H9 (cell line): ENCODE data around the gene CLIP3. TPM values are rescaled to one million over a fixed set of nuclear protein-coding genes. Genes with fewer than 3 reads are reported as not detected.

Experiments
- DNase-seq: peaks from one replicate; pipeline ENCODE4 v3.0.0-alpha.2; 2017
- H2AFZ ChIP-seq: one replicate; pipeline ENCODE4 v1.6.1; 2013; ENCODE audit warnings: mild to moderate bottlenecking, low read length, control low read depth, moderate library complexity
- H2AK5ac ChIP-seq: 2 replicates; pipeline ENCODE4 v1.6.1; 2013; ENCODE audit warnings: low read length, control low read depth, mixed read lengths; ENCODE audit not compliant: insufficient read length
- H2BK120ac ChIP-seq: one replicate; pipeline ENCODE4 v1.6.1; 2013; ENCODE audit warnings: low read depth, mild to moderate bottlenecking, low read length, control low read depth, inconsistent platforms; ENCODE audit not compliant: poor library complexity, severe bottlenecking
- H2BK12ac ChIP-seq: 2 replicates; pipeline ENCODE4 v1.6.1; 2013; ENCODE audit warnings: low read length, control low read depth, mixed read lengths, low read depth; ENCODE audit not compliant: insufficient read length
- H2BK15ac ChIP-seq: 2 replicates; pipeline ENCODE4 v1.6.1; 2013; ENCODE audit warnings: low read depth, low read length, control low read depth
- H2BK20ac ChIP-seq: one replicate; pipeline ENCODE4 v1.6.1; 2013; ENCODE audit warnings: low read depth, mild to moderate bottlenecking, low read length, control low read depth, inconsistent platforms; ENCODE audit not compliant: poor library complexity, severe bottlenecking
- H2BK5ac ChIP-seq: 2 replicates; pipeline ENCODE4 v1.6.1; 2013; ENCODE audit warnings: low read length, control low read depth, mixed read lengths; ENCODE audit not compliant: insufficient read length
- H3K14ac ChIP-seq: 2 replicates; pipeline ENCODE4 v1.6.1; 2013; ENCODE audit warnings: low read length, control low read depth; ENCODE audit not compliant: insufficient read depth
- H3K18ac ChIP-seq: 2 replicates; pipeline ENCODE4 v1.6.1; 2013; ENCODE audit warnings: low read depth, mild to moderate bottlenecking, mixed read lengths, low read length, control low read depth; ENCODE audit not compliant: insufficient read length
- H3K23ac ChIP-seq: 2 replicates; pipeline ENCODE4 v1.6.1; 2013; ENCODE audit warnings: low read length, control low read depth, mixed read lengths, low read depth; ENCODE audit not compliant: insufficient read length
- H3K23me2 ChIP-seq: 2 replicates; pipeline ENCODE4 v1.6.1; 2013; ENCODE audit warnings: low read depth, mild to moderate bottlenecking, mixed read lengths, low read length, control low read depth; ENCODE audit not compliant: insufficient read length, poor library complexity, severe bottlenecking
- H3K27ac ChIP-seq: 2 replicates; pipeline ENCODE4 v1.5.1; 2013; ENCODE audit warnings: low read length, control low read depth, mixed read lengths, low read depth; ENCODE audit not compliant: insufficient read length
- H3K27me3 ChIP-seq: 2 replicates; pipeline ENCODE4 v1.6.1; 2013; ENCODE audit warnings: low read length, control low read depth, inconsistent platforms; ENCODE audit not compliant: insufficient read depth
- H3K4ac ChIP-seq: 2 replicates; pipeline ENCODE4 v1.6.1; 2013; ENCODE audit warnings: low read depth, mild to moderate bottlenecking, control low read depth, inconsistent platforms, low read length, moderate library complexity
- H3K4me1 ChIP-seq: 2 replicates; pipeline ENCODE4 v1.6.1; 2013; ENCODE audit warnings: low read length, control low read depth, inconsistent platforms; ENCODE audit not compliant: insufficient read depth
- H3K4me2 ChIP-seq: 2 replicates; pipeline ENCODE4 v1.6.1; 2013; ENCODE audit warnings: low read length, control low read depth, mixed read lengths; ENCODE audit not compliant: insufficient read length, insufficient read depth
- H3K56ac ChIP-seq: 2 replicates; pipeline ENCODE4 v1.6.1; 2013; ENCODE audit warnings: low read depth, mild to moderate bottlenecking, mixed read lengths, low read length, control low read depth; ENCODE audit not compliant: insufficient read length
- H3K79me1 ChIP-seq: 2 replicates; pipeline ENCODE4 v1.6.1; 2013; ENCODE audit warnings: low read depth, mild to moderate bottlenecking, moderate library complexity, low read length, control low read depth, inconsistent platforms; ENCODE audit not compliant: insufficient read depth, poor library complexity, severe bottlenecking
- H3K79me2 ChIP-seq: 2 replicates; pipeline ENCODE4 v1.6.1; 2013; ENCODE audit warnings: low read length, control low read depth, inconsistent platforms; ENCODE audit not compliant: insufficient read depth
- H3K9ac ChIP-seq: 2 replicates; pipeline ENCODE4 v1.6.1; 2013; ENCODE audit warnings: low read length, control low read depth, mixed read lengths; ENCODE audit not compliant: insufficient read length; ENCODE audit errors: extremely low read depth
- H3K9me3 ChIP-seq: one replicate; pipeline ENCODE4 v1.6.1; 2013; ENCODE audit warnings: low read depth, low read length, inconsistent platforms; ENCODE audit not compliant: control insufficient read depth
- H3T11ph ChIP-seq: one replicate; pipeline ENCODE4 v1.6.1; 2013; ENCODE audit warnings: mild to moderate bottlenecking, low read length, control low read depth, inconsistent platforms
- H4K20me1 ChIP-seq: one replicate; pipeline ENCODE4 v1.6.1; 2013; ENCODE audit not compliant: control insufficient read depth, insufficient read length, insufficient read depth
- H4K5ac ChIP-seq: 2 replicates; pipeline ENCODE4 v1.6.1; 2013; ENCODE audit warnings: low read depth, mild to moderate bottlenecking, mixed read lengths, low read length, control low read depth; ENCODE audit not compliant: insufficient read length
- H4K8ac ChIP-seq: replicated peaks from 2 replicates; pipeline ENCODE4 v1.6.1; 2013; ENCODE audit warnings: low read length, control low read depth, mixed read lengths, low read depth; ENCODE audit not compliant: insufficient read length
- H4K91ac ChIP-seq: 2 replicates; pipeline ENCODE4 v1.6.1; 2013; ENCODE audit warnings: low read depth, mild to moderate bottlenecking, moderate library complexity, mixed read lengths, low read length, control low read depth; ENCODE audit not compliant: insufficient read length
- H3K27ac Mint-ChIP-seq, 3 experiments: 2 replicates in 2 of 3; 3 replicates in 1 of 3; pipeline ENCODE4 v1.8.0; 2020 to 2021; ENCODE audit warnings: mixed read lengths in 3 of 3, mild to moderate bottlenecking in 1 of 3, moderate library complexity in 1 of 3
- H3K27me3 Mint-ChIP-seq: 2 replicates; pipeline ENCODE4 v1.8.0; 2021; ENCODE audit warnings: low read depth, mild to moderate bottlenecking, moderate library complexity, mixed read lengths
- H3K36me3 Mint-ChIP-seq, 3 experiments: 2 replicates in 2 of 3; 3 replicates in 1 of 3; pipeline ENCODE4 v1.8.0; 2020 to 2021; ENCODE audit warnings: low read depth in 3 of 3, mixed read lengths in 3 of 3; ENCODE audit not compliant: insufficient read depth in 1 of 3
- H3K4me1 Mint-ChIP-seq, 2 experiments: 2 replicates each; pipeline ENCODE4 v1.8.0; 2020; ENCODE audit warnings: mixed read lengths in 2 of 2
- H3K4me3 Mint-ChIP-seq, 2 experiments: 2 replicates in 1 of 2; 3 replicates in 1 of 2; pipeline ENCODE4 v1.8.0; 2020 to 2021; ENCODE audit warnings: mild to moderate bottlenecking in 2 of 2, mixed read lengths in 2 of 2, moderate library complexity in 1 of 2
- H3K9me3 Mint-ChIP-seq, 2 experiments: 2 replicates in 1 of 2; 3 replicates in 1 of 2; pipeline ENCODE4 v1.8.0; 2020; ENCODE audit warnings: mild to moderate bottlenecking in 2 of 2, mixed read lengths in 2 of 2, moderate library complexity in 1 of 2
- CTCF ChIP-seq: fragments of 200-600 bp; sonication (generic); conservative IDR thresholded peaks from 3 replicates; pipeline ENCODE4 v1.8.0; 2021; ENCODE audit warnings: antibody characterized with exemption, mild to moderate bottlenecking
- WGBS: extraction: QIAGEN DNeasy Blood & Tissue Kit; methylation state at CpG from one replicate; pipeline ENCODE4 v1.1.7; 2013; ENCODE audit warnings: missing lambda C conversion rate, low lambda C conversion rate, mixed read lengths; ENCODE audit not compliant: insufficient read length; ENCODE audit errors: extremely low coverage; 5-methylcytosine and 5-hydroxymethylcytosine counted together
- total RNA-seq: library from RNA; stranded (reverse); gene quantifications from 2 replicates; pipeline ENCODE4 v1.2.1, GENCODE V29; 2021

The CLIP3 gene
- total RNA-seq, 1 experiment from 2014 or later: 19.7 TPM

DNA sequence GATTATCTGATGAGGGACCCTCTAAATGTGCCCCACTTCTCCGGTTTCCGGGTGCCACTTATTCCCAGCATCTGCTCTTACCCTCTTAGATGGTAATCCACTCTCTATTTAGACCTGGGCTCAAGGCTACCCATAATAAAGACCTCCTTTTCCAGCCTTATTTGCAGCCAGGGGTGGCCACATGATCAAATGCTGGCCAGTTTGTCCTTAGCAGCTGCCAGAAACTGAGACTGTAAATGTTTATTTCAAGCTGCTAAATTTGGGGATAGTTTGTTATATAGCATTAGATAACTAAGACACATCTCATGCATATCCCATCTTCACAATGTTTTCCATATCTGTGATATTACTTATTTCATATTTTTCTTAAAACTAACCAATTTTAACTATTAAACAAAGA is 11.3 kb upstream of the CLIP3 start:
- H4K91ac ChIP-seq: no peak overlapping the region
- H3K14ac ChIP-seq: no peak overlapping the region
- H2BK20ac ChIP-seq: no peak overlapping the region
- H3K79me1 ChIP-seq: no peaks in the 10 kb centered on the region
- H3K79me2 ChIP-seq: no peaks in the 10 kb centered on the region
- H3K23me2 ChIP-seq: no peaks in the 10 kb centered on the region
- no peak overlapping the region for H4K5ac ChIP-seq
- Mint-ChIP-seq H3K27me3 (no peaks in the 10 kb centered on the region; the same call in 1 of the 2 replicates), H3K27ac (no peak overlapping the region), H3K4me1 (peaks cover 12 to 19% of the 10 kb centered on the region in 2 experiments), H3K36me3 (peaks cover 3 to 6% (median 6%) of the 10 kb centered on the region in 3 experiments; a peak in 4 of 7 replicates), H3K9me3 (no peaks in the 10 kb centered on the region; a peak in 1 of 5 replicates), H3K4me3 (no peak overlapping the region)
- no peaks in the 10 kb centered on the region for H3K4me1 ChIP-seq
- no peak for DNase-seq
- no peak overlapping the region for H2BK12ac ChIP-seq
- no peaks in the 10 kb centered on the region for H3K9me3 ChIP-seq
- H3K23ac ChIP-seq: no peak overlapping the region
- TF ChIP-seq CTCF: no peak
- no peak overlapping the region for H3K4me2 ChIP-seq
- no peak overlapping the region for H2AK5ac ChIP-seq
- no CpG with 5 or more reads among the region's 2 CpGs for WGBS
- H3K4ac ChIP-seq: no peak overlapping the region
- no peak overlapping the region for H3K56ac ChIP-seq
- no peak overlapping the region for H3K18ac ChIP-seq
- no peak overlapping the region for H2BK5ac ChIP-seq
- no peak overlapping the region for H3K27ac ChIP-seq
- no peak overlapping the region for H3T11ph ChIP-seq
- H3K27me3 ChIP-seq: no peaks in the 10 kb centered on the region
- no peak overlapping the region for H2BK120ac ChIP-seq
- H3K9ac ChIP-seq: no peak overlapping the region
- H4K8ac ChIP-seq: no peak overlapping the region
- no peaks in the 10 kb centered on the region for H4K20me1 ChIP-seq
- no peak overlapping the region for H2AFZ ChIP-seq
- no peak overlapping the region for H2BK15ac ChIP-seq
